Lower leg skin (tissue), 3 donors: ENCODE measurements around the gene PPP6C.

ENCODE experiments used
- CTCF ChIP-seq, 3 donors: fragments of 450-650 bp; IDR thresholded peaks; one replicate each; pipeline ENCODE4 v1.5.1; 2016; ENCODE audit warnings: antibody characterized with exemption in 3 of 3, mild to moderate bottlenecking in 3 of 3, moderate library complexity in 2 of 3
- POLR2A ChIP-seq, 2 donors: fragments of 450-650 bp; IDR thresholded peaks; one replicate each; pipeline ENCODE4 v1.6.1; 2016 to 2017; ENCODE audit warnings: antibody characterized with exemption in 2 of 2, mild to moderate bottlenecking in 1 of 2, moderate library complexity in 1 of 2

- no peak for TF ChIP-seq CTCF (IDR thresholded peaks at IDR 0.05)
- TF ChIP-seq POLR2A (IDR thresholded peaks at IDR 0.05), result no peak
Measured at GRCh38 chr9:125137200-125137599, 52.4 kb downstream of the PPP6C start.
